ENCODE data around the gene GABBR1. TPM values are rescaled to one million over a fixed set of nuclear protein-coding genes. Genes with fewer than 3 reads are reported as not detected.

The GABBR1 gene
- total and polyA plus RNA-seq, 2 donors (not counting 1 experiment from before 2014, with no cell fraction given), result 198 to 241 TPM

DNA sequence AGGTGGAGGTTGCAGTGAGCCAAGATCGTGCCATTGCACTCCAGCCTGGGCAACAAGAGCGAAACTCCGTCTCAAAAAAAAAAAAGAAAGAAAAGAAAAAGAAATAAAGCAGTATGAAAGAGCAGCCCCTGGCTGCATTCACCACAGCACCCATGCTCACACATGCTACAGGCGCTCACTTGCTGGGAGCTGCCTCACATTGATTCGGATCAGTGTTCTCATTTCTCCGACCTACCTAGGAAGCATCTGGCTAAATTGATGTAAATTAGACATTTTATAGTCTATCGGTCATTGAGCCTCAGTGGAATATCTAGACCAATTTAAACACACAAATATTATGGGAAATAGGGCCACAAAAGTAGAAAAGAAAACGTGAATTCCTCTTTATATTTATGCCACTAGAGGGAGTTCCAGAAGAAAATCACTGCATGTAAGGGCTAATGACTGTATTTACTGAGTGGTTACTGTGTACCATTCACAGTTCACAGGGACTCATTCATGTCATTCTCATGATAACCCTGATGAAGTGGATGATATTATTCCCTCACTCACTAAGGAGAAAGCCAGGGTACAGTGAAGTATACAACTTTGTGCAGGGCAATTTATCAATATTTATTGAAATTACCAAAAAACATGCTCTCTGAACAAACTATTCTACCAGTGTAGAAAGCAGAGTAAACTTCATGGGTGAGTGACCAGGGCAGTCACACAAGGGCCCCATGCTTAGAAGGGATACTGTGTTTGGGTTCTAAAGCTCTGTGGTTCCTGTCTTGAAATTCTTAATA is 18.6 kb upstream of the GABBR1 start:
- ChIA-PET CTCF (interaction anchor here (0.7 to 9.5 kb wide), 9 partner anchors 12 to 1028 kb away, joined by 3 to 226 read pairs (median 12); partner anchors contain the start of gene GABBR1), POLR2A (interaction anchor here (0.7 to 2.0 kb wide), 2 partner anchors 23 to 96 kb away, joined by 5 to 12 read pairs; no protein-coding TSS in a partner anchor)
- no peak overlapping the region for H3K4me2 ChIP-seq (replicated peaks; ENCODE audit: low read depth, low read length, poor library complexity, severe bottlenecking)
- Mint-ChIP-seq H3K27ac (peak overlapping the region; percentile 60), H3K4me3 (peak overlapping the region; percentile 58), H3K9me3 (ENCODE audit: insufficient read depth) (no peaks in the 10 kb centered on the region), H3K27me3 (peaks cover 4% of the 10 kb centered on the region), H3K4me1 (peaks cover 16% of the 10 kb centered on the region)
- TF ChIP-seq, protein P1, sequence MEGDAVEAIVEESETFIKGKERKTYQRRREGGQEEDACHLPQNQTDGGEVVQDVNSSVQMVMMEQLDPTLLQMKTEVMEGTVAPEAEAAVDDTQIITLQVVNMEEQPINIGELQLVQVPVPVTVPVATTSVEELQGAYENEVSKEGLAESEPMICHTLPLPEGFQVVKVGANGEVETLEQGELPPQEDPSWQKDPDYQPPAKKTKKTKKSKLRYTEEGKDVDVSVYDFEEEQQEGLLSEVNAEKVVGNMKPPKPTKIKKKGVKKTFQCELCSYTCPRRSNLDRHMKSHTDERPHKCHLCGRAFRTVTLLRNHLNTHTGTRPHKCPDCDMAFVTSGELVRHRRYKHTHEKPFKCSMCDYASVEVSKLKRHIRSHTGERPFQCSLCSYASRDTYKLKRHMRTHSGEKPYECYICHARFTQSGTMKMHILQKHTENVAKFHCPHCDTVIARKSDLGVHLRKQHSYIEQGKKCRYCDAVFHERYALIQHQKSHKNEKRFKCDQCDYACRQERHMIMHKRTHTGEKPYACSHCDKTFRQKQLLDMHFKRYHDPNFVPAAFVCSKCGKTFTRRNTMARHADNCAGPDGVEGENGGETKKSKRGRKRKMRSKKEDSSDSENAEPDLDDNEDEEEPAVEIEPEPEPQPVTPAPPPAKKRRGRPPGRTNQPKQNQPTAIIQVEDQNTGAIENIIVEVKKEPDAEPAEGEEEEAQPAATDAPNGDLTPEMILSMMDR (IDR thresholded peaks at IDR 0.05), result peak; percentile 77
- TF ChIP-seq EZH2 (IDR thresholded peaks at IDR 0.05; ENCODE audit: borderline replicate concordance, insufficient read depth, low read depth, low read length, poor library complexity, severe bottlenecking), result no peak
- peak; percentile 69 for DNase-seq
- peaks cover 3 to 15% of the 10 kb centered on the region in 2 donors for H3K4me1 ChIP-seq (ENCODE audit: control insufficient read depth in 2 of 2, insufficient read depth in 2 of 2, low read length in 2 of 2)
- intact Hi-C loops (cut with micrococcal nuclease), result loop anchor here (2.0 to 5.0 kb wide), 2 partner anchors 71 to 101 kb away; partner anchors contain the start of gene HLA-F
- no peaks in the 10 kb centered on the region for H4K20me1 ChIP-seq (ENCODE audit: control insufficient read depth, insufficient read depth, low read length, poor library complexity, severe bottlenecking)
- H3K9ac ChIP-seq (ENCODE audit: low read length), result no peak overlapping the region
- no peaks in the 10 kb centered on the region for H3K79me2 ChIP-seq (ENCODE audit: control insufficient read depth, insufficient read depth, low read length)
- no CpG with 5 or more reads among the region's 8 CpGs for WGBS (ENCODE audit: insufficient coverage)
- no peak overlapping the region for H2AFZ ChIP-seq (ENCODE audit: insufficient read depth, low read depth, low read length, poor library complexity, severe bottlenecking)
- H3K27me3 ChIP-seq (replicated peaks in 1 of 4; ENCODE audit: control extremely low read depth in 1 of 4, control insufficient read depth in 3 of 4, insufficient read depth in 4 of 4, low read length in 3 of 4), result peaks cover 0 to 16% (median 4%) of the 10 kb centered on the region in 4 experiments
- no peaks in the 10 kb centered on the region for H3K9me3 ChIP-seq (ENCODE audit: control extremely low read depth in 1 of 3, control insufficient read depth in 2 of 3, insufficient read depth in 1 of 3, low read length in 2 of 3)
- ATAC-seq (ENCODE audit: low read depth), result no peak
- no peak overlapping the region for H3K27ac ChIP-seq (ENCODE audit: low read length in 2 of 2)
- H3K36me3 ChIP-seq (replicated peaks in 1 of 2; ENCODE audit: control extremely low read depth in 1 of 2, control insufficient read depth in 1 of 2, extremely low read depth in 1 of 2, insufficient read depth in 2 of 2, low read length in 1 of 2), result no peaks in the 10 kb centered on the region
- no peak overlapping the region for H3K4me3 ChIP-seq (ENCODE audit: control extremely low read depth in 1 of 5, extremely low read depth in 1 of 5, insufficient read depth in 1 of 5, low read depth in 2 of 5, low read length in 4 of 5)
